Left forelimb (tissue), 1 donor: ENCODE results near the gene UQCRC2.
A peak's percentile ranks its signal among the peaks of the same experiment; 100 is the strongest.
"Not testable (repeated sequence)": the region's sequence is repeated elsewhere in the genome, so short reads cannot be mapped to it uniquely, and the experiment has no call there.

Source experiments
- DNase-seq: peaks from one replicate; pipeline ENCODE4 v3.0.0-alpha.2; 2018; ENCODE audit warnings: low spot score

Gene UQCRC2

DNA sequence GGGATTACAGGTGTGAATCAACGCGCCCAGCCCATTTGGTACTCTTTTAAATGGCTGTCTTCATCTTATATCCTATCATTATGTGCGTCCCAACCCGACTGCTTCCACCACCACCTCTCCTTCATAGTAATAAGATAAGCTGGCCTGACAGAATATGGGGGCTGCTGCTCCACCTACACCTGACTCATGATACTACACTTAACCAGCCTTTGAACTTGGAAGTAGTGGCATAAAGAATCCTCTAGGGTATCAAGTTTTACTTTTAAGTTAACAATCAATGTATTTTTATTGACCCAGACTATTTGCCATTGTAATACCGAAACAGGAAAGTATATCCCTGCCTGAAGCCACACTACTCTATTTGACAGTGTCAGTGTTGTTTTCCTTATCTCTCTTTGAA, 28.9 kb downstream of the UQCRC2 start:
- DNase-seq: no peak

DNA sequence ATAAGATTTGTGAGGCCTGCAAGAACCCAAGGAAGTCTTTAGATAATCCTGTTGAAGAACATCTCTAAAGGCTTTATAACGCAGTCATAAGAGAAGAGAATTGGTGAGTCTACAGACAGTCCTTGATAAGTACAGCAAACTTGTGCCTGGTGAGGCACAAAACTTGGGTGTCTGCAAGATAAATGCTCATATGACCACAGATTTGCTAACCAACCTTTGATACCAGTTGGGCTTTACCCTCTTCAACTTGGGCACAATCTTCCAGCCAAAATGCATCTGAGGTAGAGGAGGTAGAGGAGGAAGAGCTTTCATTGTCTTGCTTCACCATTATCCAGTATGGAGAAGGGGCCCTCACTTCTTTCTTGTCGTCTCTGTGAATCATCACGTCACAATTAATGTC, 30.9 kb downstream of the UQCRC2 start:
- no peak for DNase-seq

DNA sequence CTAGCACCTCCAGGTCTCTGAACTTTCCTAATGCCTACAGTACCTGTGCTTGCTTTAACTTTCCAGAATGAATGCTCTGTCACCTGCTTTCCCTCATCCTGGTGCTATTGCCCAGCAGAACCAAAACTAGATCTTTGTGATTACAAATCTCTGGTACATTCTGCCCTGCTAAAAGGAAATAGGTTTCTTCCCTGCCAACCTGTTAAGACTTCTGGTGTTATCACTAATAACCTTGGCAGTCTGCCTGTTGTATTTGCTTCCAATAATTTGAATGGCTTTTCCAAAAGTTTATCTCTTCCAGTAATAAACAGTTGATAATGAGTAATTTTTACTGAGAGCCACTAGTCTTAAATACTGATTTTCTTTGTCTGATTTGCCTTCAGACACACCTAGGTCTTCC, 32.4 kb downstream of the UQCRC2 start:
- DNase-seq: no peak

DNA sequence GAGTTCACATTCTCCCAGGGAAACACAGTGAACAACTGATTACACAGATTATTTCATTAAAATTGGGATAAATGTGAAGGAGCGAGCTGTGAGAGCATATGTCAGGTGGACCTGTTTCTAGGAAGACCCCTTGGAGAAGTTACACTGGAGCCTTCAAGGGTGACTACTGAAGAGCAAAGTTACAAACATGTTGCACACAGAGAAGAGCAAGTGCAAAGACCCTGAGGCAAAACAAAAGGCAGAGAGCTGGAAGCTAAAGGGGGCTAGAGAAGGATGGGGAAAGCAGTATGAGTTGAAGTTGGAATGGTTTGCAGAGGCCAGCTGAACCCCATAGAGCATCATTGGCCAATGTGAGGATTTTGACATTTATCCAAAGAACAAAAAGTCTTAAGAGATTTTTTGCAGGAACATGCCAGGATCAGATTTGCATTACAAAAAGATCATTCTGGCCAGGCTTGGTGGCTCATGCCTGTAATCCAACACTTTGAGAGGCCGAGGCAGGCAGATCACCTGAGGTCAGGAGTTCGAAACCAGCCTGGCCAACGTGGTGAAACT, 33.6 kb downstream of the UQCRC2 start:
- no peak for DNase-seq

DNA sequence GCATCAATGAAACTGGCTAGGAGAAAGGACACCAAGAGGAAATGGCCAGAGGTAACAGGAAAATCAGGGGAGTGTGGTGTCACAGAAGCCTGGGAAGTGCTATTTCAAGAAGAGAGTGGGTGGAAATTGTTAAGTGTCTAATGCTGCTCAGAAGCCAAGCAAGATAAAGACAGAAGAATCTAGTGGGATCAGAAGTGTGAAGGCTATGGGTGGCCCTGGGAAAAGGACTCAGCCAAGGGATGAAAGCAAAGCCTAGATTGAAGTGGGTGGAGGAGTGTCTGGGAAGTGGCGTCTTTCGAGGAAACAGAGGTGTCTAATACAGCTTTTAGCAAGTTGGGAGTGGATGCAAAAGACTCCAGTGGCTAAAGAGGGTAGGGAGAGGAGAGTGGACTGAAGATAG, 34.3 kb downstream of the UQCRC2 start:
- DNase-seq: no peak

DNA sequence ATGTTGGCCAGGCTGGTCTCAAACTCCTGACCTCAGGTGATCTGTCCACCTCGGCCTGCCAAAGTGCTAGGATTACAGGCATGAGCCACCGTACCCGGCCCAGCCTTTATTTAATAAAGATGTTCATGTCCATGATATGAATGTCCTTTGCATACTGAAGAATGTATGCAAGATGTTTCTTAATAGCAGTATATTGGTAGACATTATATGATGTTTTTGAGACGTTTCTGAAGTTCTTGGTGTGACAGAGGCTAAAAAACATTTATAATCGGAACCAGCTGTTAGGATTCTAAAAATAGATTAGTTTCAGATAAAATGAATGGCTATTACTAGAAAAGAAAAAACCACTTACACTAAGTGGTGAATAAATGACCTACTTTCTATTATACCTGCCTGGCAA, 36.0 kb downstream of the UQCRC2 start:
- DNase-seq: no peak

DNA sequence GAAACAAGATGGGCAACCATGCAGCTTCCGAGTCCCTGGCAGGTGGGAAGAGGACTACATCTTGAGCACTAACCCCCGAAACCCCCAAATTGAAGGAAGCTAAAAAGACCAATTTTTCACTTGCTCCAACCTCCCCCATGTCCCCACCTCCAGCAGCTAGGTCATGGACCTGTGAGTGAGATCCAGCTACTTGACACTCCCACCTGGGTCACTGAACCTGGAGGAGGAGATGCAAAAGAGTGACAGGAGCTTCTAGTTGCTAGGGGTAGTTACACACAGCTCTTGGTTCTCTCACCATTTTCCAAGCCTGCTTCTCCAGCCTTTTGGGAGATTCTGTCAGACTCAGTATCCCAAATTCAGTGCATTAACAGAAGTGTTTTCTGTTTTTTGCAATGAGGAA, 36.6 kb downstream of the UQCRC2 start:
- DNase-seq: no peak

DNA sequence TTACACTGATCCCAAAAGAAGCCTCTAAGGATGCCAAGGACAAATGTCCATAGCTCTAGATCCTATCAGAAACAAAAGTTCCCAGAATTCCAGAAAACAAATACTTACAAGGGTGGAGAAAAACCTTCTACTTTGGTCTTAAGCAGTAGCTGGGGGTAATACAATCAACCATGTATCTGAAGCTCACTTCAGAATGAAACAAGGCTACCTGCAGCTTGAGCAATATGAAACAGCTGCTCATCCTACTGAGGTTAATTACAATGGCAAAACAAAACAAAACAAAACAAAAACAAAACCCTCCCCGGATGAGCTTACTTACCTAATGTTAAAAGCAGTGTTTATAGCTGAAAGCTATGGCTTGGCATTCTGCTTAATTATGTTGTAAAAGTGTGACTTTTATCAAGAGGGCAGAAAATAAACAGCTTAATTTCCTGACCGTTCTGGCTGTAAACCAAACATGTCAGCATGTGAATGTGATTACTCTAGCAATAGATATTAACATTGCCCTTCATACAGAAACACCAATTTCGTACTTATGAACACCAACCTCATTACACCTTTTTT, 37.3 kb downstream of the UQCRC2 start:
- DNase-seq: no peak

DNA sequence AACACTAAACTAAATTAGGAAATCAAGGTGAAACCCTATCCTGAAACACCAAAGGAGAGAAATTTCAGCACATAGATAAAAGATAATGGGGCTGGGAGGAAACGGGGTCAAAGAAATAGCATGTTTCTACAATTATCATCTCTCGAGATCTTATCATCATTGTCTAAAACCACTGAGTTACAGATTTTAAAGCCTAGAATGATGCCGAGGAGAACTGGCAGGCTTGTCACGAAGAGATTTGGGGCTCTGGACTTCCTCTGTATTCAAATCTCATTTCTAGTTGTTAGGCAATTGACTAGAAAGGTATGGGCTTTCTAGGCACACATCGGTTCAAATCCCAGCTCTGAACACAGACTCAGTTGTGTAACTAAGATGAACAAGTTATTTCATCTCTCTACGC, 38.5 kb downstream of the UQCRC2 start:
- DNase-seq: no peak

DNA sequence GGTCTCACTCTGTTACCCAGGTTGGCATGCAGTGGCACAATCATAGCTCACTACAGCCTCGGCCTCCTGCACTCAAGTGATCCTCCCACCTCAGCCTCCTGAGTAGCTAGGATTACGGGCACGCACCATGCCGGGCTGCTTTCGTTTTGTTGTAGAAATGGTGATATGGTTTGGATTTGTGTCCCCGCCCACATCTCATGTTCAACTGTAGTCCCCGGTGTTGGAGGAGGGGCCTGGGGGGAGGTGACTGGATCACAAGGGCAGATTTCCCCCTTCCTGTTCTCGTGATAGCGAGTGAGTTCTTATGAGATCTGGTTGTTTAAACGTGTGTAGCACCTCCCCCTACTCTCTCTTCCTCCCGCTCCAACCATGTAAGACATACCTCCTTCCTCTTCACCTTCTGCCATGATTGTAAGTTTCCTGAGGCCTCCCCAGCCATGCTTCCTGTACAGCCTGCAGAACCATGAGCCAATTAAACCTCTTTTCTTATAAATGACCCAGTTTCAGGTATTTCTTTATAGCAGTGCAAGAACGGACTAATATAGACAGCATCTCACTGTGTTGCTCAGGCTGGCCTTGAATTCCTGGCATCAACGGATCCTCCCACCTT, 41.8 kb downstream of the UQCRC2 start:
- DNase-seq: no peak

DNA sequence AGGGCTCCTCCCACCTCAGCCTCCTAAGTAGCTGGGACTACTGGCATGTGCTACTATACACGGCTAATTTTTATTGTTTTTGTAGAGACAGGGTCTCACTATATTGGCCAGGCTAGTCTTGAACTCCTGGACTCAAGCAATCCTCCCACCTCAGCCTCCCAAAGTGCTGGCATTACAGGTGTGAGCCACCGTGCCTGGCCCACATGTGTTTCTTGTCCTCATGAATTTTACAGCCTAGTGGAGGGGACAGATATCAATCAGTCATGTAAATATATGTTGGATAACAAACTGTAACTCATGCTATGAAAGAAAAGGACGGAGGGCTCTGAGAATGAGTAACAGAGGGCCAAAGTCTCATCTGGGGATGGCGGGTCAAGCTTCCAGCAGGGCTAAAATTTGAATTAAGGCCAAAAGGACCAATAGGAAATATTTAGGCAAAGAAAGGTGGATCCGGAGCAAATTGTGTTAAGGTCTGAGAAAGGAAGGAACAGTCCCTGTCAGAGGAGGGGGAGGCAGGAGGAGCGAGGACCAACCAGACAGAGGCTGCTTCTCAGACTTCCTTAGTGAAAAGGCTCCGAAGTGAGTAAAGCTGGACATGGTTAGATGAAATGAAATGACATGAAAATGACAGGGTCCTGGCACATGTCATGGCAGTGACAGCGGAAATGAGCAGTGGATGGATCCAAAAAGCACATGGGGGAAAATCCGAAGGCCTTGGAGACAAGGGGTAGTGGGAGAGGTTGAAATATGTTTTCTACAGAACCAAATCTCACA, 43.9 kb downstream of the UQCRC2 start:
- no peak for DNase-seq

DNA sequence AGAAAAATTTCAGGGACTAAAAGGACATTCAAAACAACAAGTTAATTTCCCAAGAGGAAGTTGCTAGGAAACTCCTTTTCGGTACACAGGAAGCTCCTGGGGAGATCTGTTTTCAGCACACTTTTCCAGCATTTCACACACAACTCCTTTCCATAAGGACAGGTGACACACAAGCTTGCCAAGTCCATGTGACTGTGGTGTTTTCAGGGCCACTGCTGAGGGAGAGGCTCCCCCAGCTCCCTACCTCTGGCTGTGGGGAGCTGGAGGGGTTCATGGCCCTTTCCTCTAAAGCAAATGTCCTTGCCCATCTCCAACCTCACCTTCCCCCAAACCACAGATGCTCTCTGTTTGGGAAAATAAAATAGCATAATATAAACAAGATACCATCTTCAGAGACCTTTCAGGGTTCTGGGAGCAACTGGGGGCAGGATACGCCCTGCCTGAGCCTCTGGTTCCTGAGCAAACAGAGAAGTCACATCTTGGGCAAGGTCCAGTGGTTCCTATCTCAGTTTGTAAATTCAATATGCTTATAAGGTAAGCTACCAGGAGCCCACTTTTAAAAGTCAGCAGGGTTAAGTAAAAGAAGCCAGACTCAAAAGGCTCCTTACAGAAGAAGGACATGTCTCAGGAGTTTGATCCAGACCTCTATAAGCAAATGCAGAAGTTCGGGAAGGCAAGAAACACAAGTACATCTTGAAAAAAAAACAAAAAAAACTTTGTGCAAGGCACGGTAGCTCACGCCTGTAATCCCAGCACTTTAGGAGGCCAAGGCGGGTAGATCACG, 44.7 kb downstream of the UQCRC2 start:
- DNase-seq: no peak

DNA sequence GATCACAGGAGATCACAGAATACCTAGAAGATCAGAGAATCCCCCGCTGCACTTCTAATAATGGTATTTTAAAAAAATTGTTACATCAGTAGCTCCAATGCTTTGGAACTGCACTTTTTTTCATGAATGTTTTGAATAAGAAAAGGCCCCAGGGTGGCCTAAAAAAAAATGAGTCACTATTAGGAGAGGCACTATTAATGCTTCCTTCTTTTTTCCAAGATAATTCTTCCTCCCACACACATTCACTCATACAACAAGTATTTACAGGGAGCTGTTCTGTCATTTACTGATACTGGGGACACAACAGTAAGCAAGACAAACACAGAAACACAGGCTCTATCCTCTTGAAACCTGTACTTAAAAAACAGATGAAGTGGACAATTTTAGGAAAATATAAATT, 48.4 kb downstream of the UQCRC2 start:
- DNase-seq: no peak

DNA sequence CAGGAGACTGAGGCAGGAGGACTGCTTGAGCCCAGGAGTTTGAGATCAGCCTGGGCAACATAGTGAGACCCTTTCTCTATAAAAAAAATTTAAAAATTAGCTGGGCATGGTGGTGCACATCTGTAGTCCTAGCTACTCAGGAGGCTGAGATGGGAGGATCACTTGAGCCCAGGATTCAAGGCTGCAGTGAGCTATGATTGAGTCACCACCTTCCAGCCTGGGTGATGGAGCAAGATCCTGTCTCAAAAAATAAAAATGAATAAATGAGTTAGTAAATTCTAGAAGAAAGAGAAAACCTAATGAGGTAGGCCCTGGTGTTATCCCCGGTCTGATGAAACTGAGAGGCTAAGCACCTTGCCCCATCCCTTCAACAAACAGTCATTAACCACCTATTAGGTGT, 48.9 kb downstream of the UQCRC2 start:
- DNase-seq: not testable (repeated sequence)

DNA sequence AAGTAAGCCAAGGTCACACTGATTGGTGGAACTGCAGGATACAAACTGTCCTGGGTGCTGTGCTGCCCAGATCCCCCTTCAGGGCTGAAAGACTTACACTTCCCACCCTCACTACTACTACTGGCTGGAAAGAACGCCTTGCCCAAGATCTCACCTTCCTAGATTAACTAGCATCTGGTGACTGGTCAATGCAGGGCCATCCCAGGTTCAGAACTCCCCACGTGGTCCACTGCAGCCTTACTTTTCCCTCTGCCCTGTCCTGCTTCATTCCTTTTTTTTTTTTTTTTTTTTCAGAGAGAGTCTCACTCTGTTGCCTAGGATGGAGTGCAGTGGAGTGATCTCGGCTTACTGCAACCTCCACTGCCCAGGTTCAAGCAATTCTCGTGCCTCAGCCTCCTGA, 50.0 kb downstream of the UQCRC2 start:
- DNase-seq: no peak

DNA sequence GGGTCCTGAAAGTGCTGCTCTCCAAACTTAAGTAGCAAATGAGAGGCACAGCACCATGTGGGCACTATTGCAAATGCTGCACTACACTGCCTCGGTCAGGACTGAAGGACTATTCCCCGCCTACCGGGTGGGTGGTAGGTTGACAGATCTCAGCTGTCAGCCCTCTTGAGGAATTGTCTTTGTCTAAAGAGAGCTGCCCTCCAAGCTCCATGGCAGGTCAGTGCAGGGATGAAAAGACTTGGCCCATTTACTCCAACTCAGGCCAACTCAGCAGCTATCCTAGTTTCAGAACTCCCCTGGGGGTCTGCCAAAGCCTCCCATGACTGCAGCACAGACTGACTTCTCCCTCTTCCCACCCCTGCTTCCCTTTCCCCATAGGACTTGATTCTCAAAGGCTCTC, 51.2 kb downstream of the UQCRC2 start:
- no peak for DNase-seq

DNA sequence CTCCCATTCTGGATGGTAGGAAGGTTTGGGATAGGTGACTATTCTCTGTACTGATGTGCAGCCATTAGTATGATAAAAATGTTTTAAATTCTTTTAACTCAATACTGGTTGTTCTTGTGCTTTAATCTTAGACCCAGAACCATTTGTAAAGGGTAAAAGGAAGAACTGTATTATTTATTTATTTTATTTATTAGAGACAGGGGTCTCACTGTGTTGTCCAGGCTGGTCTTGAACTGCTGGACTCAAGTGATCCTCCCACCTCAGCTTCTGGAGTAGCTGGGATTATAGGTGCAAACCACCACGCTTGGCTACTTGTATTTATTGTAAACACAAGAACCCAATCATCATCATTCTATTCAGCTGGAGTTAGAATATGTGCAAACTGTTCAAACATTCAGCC, 52.6 kb downstream of the UQCRC2 start:
- no peak for DNase-seq

DNA sequence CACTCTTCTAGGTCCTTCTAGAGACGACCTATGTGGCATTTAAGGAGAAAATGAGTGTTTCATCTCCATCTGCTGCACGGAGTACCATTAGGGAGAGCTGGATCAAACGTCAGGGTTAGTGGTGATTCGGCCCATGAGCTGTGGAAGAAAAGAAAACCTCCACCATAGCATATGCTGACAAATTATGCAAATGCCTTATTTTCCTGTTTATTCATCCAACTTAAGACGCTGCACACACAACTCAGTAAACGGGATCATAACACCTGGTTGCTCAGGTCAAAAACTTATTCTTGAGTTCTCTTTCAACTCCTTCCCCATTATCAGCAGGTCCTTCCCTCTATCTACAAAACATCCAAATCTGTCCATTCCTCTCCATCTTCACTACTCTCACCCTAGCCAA, 53.5 kb downstream of the UQCRC2 start:
- DNase-seq: no peak

DNA sequence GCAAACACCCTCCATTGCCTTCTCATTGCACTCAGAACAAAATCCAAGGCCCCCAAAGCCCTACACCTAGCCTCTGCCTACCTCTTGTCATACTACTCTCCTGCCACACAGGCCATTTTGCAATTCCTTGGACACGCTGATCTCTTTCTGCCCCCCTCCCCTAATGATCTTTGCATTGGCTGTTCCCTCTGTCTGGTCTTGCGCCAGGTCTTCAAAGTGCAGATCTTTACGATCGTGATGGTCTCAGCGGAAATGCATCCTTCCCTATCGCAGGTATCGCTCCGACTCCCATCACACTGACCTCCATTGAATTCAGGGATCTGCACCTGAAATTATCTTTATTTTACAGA, 54.0 kb downstream of the UQCRC2 start:
- DNase-seq: no peak

DNA sequence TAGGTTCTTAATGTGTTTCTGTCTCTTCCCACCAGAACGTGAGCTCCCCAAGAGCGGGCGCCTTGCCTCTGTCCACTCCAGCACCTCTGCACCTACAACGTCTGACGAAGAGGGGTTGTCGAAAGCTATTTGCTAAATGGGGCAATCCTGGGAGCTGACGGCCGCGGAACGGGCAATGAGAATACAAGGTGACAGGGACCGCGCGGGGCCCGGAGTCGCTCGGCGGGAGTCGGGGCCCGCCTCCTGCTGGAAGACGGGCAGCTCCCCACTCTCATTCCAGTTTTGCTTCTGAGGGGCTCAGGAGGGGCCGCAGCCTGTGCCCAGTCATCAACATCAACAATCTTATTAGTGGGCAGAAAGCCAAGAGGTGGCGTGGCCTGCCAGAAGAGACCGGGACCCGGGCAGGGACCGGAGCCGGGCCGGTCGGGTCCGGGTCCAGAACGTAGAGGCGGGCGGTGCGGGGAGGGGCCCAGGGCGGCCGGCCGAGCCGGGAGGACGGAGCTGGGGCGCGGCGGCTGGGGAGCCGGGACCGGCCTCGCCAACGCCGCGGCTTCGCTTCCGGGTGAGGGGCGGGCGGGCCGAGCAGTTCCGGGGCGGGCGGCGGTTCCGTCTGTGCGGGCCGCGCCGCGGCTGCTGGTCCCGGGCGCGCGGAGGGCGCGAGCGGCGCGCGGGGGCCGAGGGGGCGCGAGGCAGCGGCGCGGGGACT, 54.5 kb downstream of the UQCRC2 start, which contains the start of gene MOSMO:
Gene MOSMO (plus strand): TSS at position 603 of the 706 bp plus-strand sequence. CDS start 191 bp downstream, outside the sequence.
- peak; percentile 86 for DNase-seq

DNA sequence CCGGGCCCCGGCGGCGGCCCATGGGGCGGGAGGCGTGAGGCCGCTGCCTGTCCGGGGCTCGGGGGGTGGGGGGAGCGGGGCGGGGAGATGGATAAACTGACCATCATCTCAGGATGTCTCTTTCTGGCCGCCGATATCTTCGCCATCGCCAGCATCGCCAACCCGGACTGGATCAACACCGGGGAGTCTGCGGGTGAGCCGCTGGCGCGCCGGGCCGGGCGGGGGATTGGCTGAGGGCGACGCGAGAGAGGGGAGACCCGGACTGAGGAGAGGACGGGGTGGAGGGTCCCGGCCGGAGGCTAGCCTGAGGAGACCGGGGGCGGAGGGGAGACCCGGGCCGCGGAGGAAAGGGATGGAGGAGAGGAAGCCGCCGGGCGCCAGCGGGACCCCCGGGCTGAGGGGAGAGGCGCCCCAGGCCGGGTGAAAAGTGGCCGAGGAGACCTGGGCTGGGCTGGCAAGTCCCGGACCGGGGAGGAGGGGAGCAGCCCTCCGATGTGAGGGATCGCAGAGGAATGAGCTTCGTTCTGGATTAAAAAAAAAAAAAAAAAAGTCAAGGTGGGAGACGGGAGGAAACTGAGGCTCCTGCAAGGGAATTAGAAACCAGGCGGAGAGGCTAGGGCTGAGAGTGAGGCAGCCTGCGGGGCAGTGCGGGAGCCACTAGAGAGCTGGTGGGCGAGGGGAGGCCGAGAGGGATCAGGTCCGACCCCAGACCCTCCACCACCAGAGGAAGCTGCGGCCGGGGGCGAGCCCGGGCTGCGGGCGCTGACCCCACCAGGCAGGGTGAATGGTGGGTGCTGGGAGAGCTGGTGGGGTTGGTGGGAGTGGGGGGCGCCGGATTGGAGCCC, 55.3 kb downstream of the UQCRC2 start:
- peak; percentile 78 for DNase-seq
